GM12892 (cell line): ENCODE results near the gene ADORA2B.

Experiments used
- POLR2A ChIP-seq: IDR thresholded peaks from 2 replicates; pipeline ENCODE4 v1.6.1; 2011; ENCODE audit warnings: low read depth, low read length, control low read depth
- POLR2AphosphoS5 ChIP-seq: IDR thresholded peaks from 2 replicates; pipeline ENCODE4 v1.6.1; 2011; ENCODE audit warnings: low read depth, low read length, control low read depth

- no peak for TF ChIP-seq POLR2A
- TF ChIP-seq POLR2AphosphoS5: no peak
Measured at GRCh38 chr17:15910791-15911190, 34.1 kb upstream of the ADORA2B start.
